A673 (cell line): ENCODE results near the gene CWC27. TPM values are rescaled to one million over a fixed set of nuclear protein-coding genes. Genes with fewer than 3 reads are reported as not detected.

Experiments
- BruUV-seq: library from RNA; stranded (reverse); fragments of 400-500 nt; replicated peaks from 2 replicates; lab custom pipeline; 2021; lab: Mats Ljungman, UMichigan
- CTCF ChIA-PET: fragments of 300-600 bp; sonication (Branson Sonifier 250); formaldehyde crosslinking; loops from one replicate; lab custom pipeline; 2022; ENCODE audit warnings: antibody characterized with exemption; lab: Charles Lee
- POLR2A ChIA-PET: fragments of 300-600 bp; sonication (Branson Sonifier 250); formaldehyde crosslinking; loops from one replicate; lab custom pipeline; 2022; ENCODE audit warnings: antibody characterized with exemption; ENCODE audit not compliant: low non-redundant PET; lab: Charles Lee
- DNase-seq: peaks from one replicate; pipeline ENCODE4 v3.0.0-alpha.2; 2015; ENCODE audit warnings: low spot score
- H3K27ac ChIP-seq: fragments of 200-600 bp; sonication (generic); 2 replicates; pipeline ENCODE4 v1.5.1; 2016; ENCODE audit warnings: mixed run types, low read depth, mild to moderate bottlenecking, mixed read lengths, antibody characterized with exemption, low read length; ENCODE audit not compliant: poor library complexity, severe bottlenecking
- H3K27me3 ChIP-seq: fragments of 200-600 bp; sonication (generic); replicated peaks from 2 replicates; pipeline ENCODE4 v1.6.1; 2017; ENCODE audit warnings: mixed run types, low read depth, mild to moderate bottlenecking, mixed read lengths, antibody characterized with exemption, low read length; ENCODE audit not compliant: insufficient read depth, poor library complexity
- H3K36me3 ChIP-seq: fragments of 200-600 bp; sonication (generic); 2 replicates; pipeline ENCODE4 v1.6.1; 2016; ENCODE audit warnings: mixed run types, mild to moderate bottlenecking, mixed read lengths, antibody characterized with exemption, low read length; ENCODE audit not compliant: insufficient read depth, poor library complexity, severe bottlenecking
- H3K4me1 ChIP-seq: fragments of 200-600 bp; sonication (generic); 2 replicates; pipeline ENCODE4 v1.6.1; 2017; ENCODE audit warnings: mixed run types, mild to moderate bottlenecking, mixed read lengths, antibody characterized with exemption, low read length; ENCODE audit not compliant: insufficient read depth, poor library complexity, severe bottlenecking
- H3K4me3 ChIP-seq: fragments of 200-600 bp; sonication (generic); 2 replicates; pipeline ENCODE4 v1.5.1; 2016; ENCODE audit warnings: low read depth, mixed run types, mild to moderate bottlenecking, mixed read lengths, low read length; ENCODE audit not compliant: poor library complexity, severe bottlenecking
- H3K9me3 ChIP-seq: fragments of 200-600 bp; sonication (generic); 2 replicates; pipeline ENCODE4 v1.6.1; 2016; ENCODE audit warnings: mixed run types, low read depth, mild to moderate bottlenecking, mixed read lengths, antibody characterized with exemption, low read length; ENCODE audit not compliant: poor library complexity, severe bottlenecking
- EZH2 ChIP-seq: fragments of 200-600 bp; sonication (generic); IDR thresholded peaks from 2 replicates; pipeline ENCODE4 v1.6.1; 2017; ENCODE audit warnings: borderline replicate concordance, low read depth, mild to moderate bottlenecking, mixed read lengths, antibody characterized with exemption, low read length; ENCODE audit not compliant: poor library complexity, severe bottlenecking
- intact Hi-C: fragments of 100-400 bp; cut with micrococcal nuclease; formaldehyde crosslinking; loops from one replicate; pipeline ENCODE4 v1.10.0; 2022; ENCODE audit not compliant: unreplicated experiment
- total RNA-seq: library from RNA; stranded (reverse); gene quantifications from 2 replicates; pipeline ENCODE4 v1.2.3, GENCODE V29; 2021
- TF ChIP-seq, protein P1 (sequence below): fragments of 300-800, 200-600 bp; sonication (generic); conservative IDR thresholded peaks from 2 replicates; pipeline ENCODE4 v1.5.1; 2017; ENCODE audit warnings: low read depth, mild to moderate bottlenecking, antibody characterized with exemption, low read length, moderate library complexity, mixed read lengths

CWC27 gene
- total RNA-seq, 1 experiment from 2014 or later: 38.0 TPM

DNA sequence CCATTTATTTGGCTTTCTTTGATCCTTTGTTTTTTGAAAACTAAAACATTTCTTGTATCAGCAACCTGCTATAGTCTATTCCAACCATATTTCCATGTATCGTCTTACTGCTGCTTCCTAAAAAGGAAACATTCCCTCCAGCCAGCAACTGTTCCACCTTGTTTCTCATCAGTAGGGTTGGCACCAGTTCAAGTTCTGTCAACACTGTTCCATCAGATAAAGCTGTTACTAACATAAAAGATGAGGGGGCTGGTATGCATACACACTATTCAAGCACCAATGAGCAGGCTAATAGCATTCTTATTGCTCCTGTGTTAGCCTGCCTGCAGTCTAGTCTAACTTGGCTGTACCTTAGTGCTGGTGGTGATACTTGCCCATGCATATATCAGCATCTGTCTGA, 178.3 kb downstream of the CWC27 start:
- H3K27ac ChIP-seq: no peak overlapping the region
- no TSS peak for BruUV-seq
- POLR2A ChIA-PET: no interaction called here
- intact Hi-C loops: no loop called here
- no peaks in the 10 kb centered on the region for H3K27me3 ChIP-seq
- peak; percentile 11 for DNase-seq
- TF ChIP-seq, protein P1, sequence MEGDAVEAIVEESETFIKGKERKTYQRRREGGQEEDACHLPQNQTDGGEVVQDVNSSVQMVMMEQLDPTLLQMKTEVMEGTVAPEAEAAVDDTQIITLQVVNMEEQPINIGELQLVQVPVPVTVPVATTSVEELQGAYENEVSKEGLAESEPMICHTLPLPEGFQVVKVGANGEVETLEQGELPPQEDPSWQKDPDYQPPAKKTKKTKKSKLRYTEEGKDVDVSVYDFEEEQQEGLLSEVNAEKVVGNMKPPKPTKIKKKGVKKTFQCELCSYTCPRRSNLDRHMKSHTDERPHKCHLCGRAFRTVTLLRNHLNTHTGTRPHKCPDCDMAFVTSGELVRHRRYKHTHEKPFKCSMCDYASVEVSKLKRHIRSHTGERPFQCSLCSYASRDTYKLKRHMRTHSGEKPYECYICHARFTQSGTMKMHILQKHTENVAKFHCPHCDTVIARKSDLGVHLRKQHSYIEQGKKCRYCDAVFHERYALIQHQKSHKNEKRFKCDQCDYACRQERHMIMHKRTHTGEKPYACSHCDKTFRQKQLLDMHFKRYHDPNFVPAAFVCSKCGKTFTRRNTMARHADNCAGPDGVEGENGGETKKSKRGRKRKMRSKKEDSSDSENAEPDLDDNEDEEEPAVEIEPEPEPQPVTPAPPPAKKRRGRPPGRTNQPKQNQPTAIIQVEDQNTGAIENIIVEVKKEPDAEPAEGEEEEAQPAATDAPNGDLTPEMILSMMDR: no peak
- no peak for TF ChIP-seq EZH2
- H3K4me1 ChIP-seq: peaks cover 14% of the 10 kb centered on the region
- H3K4me3 ChIP-seq: no peak overlapping the region
- H3K36me3 ChIP-seq: no peaks in the 10 kb centered on the region
- no peaks in the 10 kb centered on the region for H3K9me3 ChIP-seq
- CTCF ChIA-PET: no interaction called here

DNA sequence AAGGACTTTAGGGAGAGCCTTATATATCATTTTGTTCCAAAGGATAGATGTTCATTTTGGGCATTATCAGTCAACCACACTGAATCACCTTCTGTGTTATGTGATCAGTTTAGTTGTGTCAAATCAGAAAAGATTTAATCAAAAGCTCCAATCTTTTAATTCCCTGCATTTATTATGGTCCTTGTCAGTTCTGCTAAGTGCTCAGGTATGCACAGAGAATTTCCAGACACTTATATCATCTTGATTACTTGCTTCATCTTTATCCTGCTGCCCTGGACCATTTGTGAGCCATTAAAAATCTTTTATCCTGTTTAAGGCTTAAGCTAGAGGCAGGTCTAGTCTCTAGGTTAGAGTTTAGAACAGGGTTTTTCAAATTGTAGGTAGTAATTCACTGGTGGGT, 179.1 kb downstream of the CWC27 start:
- Histone ChIP-seq H3K4me3 (no peak overlapping the region), H3K4me1 (peaks cover 14% of the 10 kb centered on the region), H3K27me3 (no peaks in the 10 kb centered on the region), H3K9me3 (no peaks in the 10 kb centered on the region), H3K27ac (no peak overlapping the region), H3K36me3 (no peaks in the 10 kb centered on the region)
- TF ChIP-seq EZH2: no peak
- TF ChIP-seq, protein P1: no peak
- POLR2A ChIA-PET: no interaction called here
- BruUV-seq: no TSS peak
- no peak for DNase-seq
- intact Hi-C loops: no loop called here
- CTCF ChIA-PET: no interaction called here

DNA sequence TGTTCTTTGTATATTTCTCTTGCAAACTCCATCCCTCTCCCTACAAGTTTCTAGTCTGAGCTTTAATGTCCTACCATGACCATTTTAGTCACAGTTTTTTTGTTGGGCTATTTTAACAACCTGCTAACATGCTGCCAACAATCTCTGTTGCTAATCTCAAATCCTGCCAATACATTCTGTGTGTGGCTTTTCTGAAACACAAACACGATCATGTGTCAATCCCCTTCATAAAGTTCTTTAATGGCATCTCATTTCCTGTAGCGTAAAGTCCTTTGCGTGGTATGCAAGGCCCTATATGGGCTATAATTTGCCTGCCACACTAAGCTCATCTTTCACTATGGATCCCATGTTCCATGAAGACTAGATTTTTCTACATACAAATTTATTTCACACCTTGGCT, 180.6 kb downstream of the CWC27 start:
- no peak for TF ChIP-seq EZH2
- TF ChIP-seq, protein P1: no peak
- Histone ChIP-seq H3K27me3 (no peaks in the 10 kb centered on the region), H3K4me3 (no peak overlapping the region), H3K36me3 (no peaks in the 10 kb centered on the region), H3K9me3 (peaks cover 3% of the 10 kb centered on the region), H3K27ac (no peak overlapping the region), H3K4me1 (peaks cover 14% of the 10 kb centered on the region)
- intact Hi-C loops: no loop called here
- no TSS peak for BruUV-seq
- CTCF ChIA-PET: no interaction called here
- DNase-seq: peak; percentile 68
- POLR2A ChIA-PET: interaction anchor here (0.5 kb wide), 1 partner anchor 32 kb away, joined by 4 read pairs; no protein-coding TSS in a partner anchor
